Mammary epithelial cell (primary cell): ENCODE data around the gene C12orf75.

Experiments
- EZH2 ChIP-seq: IDR thresholded peaks from 2 replicates; pipeline ENCODE4 v1.6.1; 2012; ENCODE audit warnings: low read length, inconsistent platforms, borderline replicate concordance
- TF ChIP-seq, protein P1 (sequence below), 2 donors: IDR thresholded peaks in 1 of 2; conservative IDR thresholded peaks in 1 of 2; 2 replicates each; pipeline ENCODE4 v1.5.1; 2011 to 2012; ENCODE audit warnings: inconsistent platforms in 2 of 2, low read length in 2 of 2, mild to moderate bottlenecking in 2 of 2, control low read depth in 1 of 2, low read depth in 1 of 2; ENCODE audit not compliant: insufficient read depth in 1 of 2; ENCODE audit errors: extremely low read depth in 1 of 2

DNA sequence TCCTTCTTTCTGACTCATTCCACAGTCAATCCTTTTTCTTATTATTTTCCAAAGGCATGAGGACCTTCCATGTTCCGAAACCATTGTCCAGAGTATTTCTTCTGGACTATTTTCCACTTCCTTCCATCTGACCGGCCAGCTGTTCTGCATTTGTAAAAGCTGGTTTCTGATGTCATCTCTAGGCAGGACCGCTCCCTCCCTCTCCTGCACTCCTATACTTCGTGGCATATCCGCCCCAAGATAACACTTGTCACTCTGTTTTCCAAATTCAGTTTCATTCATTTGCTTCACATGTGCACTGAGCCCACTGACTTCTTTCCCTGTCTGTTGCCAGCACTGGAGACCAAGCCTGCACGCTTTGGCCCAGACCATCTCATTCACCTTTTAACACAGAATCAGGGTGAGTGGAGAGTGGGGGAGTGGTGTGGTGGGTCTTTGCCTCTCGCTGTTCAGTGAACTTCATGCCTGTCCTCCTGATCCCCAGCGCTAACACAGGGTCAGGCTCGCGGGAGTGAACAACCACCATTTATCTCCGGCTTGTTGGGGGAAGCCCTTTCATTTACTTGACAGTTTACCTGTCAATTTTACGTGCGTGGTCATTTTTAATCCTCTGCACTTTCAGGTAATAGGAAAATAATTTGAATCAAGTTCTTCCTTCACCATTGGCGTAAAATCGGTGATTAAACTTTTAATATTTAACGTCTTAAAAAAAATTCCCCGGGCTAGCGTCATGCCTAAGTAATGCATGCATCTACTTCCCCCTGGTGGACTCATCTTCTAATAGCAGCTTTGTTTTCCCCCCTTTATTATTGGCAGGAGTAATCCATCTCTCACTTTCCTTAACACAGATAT lies 52.5 kb downstream of the C12orf75 start:
- TF ChIP-seq, protein P1, sequence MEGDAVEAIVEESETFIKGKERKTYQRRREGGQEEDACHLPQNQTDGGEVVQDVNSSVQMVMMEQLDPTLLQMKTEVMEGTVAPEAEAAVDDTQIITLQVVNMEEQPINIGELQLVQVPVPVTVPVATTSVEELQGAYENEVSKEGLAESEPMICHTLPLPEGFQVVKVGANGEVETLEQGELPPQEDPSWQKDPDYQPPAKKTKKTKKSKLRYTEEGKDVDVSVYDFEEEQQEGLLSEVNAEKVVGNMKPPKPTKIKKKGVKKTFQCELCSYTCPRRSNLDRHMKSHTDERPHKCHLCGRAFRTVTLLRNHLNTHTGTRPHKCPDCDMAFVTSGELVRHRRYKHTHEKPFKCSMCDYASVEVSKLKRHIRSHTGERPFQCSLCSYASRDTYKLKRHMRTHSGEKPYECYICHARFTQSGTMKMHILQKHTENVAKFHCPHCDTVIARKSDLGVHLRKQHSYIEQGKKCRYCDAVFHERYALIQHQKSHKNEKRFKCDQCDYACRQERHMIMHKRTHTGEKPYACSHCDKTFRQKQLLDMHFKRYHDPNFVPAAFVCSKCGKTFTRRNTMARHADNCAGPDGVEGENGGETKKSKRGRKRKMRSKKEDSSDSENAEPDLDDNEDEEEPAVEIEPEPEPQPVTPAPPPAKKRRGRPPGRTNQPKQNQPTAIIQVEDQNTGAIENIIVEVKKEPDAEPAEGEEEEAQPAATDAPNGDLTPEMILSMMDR (conservative IDR thresholded peaks at IDR 0.05 in 1 of 2, IDR thresholded peaks at IDR 0.05 in 1 of 2; ENCODE audit: extremely low read depth in 1 of 2, insufficient read depth in 1 of 2, low read depth in 1 of 2, low read length in 2 of 2) = peak; percentile 75 to 82
- no peak for TF ChIP-seq EZH2
